Fibroblast of pulmonary artery (primary cell): ENCODE results near the gene CHST4.

Source experiments
- DNase-seq: peaks from one replicate; pipeline ENCODE4 v3.0.0-alpha.2; 2010; ENCODE audit warnings: low read depth
- H3K4me3 ChIP-seq: replicated peaks from 2 replicates; pipeline ENCODE4 v1.5.1; 2011; ENCODE audit warnings: low read depth, mild to moderate bottlenecking, control low read depth, low read length, moderate library complexity
- CTCF ChIP-seq: IDR thresholded peaks from 2 replicates; pipeline ENCODE4 v1.5.1; 2011; ENCODE audit warnings: mild to moderate bottlenecking, control low read depth, low read length, inconsistent platforms; ENCODE audit errors: missing control alignments

CHST4 gene

GRCh38 chr16:71584543-71585317, 58.5 kb downstream of the CHST4 start:
- H3K4me3 ChIP-seq, result no peak overlapping the region
- DNase-seq, result no peak
- TF ChIP-seq CTCF, result no peak

GRCh38 chr16:71585318-71585703, 59.1 kb downstream of the CHST4 start:
- DNase-seq, result no peak
- TF ChIP-seq CTCF, result no peak
- no peak overlapping the region for H3K4me3 ChIP-seq
